AG20443 (cell line): ENCODE measurements around the gene SAMD7.

Experiments used
- DNase-seq: peaks from one replicate; pipeline ENCODE4 v3.0.0; 2012; ENCODE audit warnings: low spot score, mixed read lengths

The SAMD7 gene

DNA sequence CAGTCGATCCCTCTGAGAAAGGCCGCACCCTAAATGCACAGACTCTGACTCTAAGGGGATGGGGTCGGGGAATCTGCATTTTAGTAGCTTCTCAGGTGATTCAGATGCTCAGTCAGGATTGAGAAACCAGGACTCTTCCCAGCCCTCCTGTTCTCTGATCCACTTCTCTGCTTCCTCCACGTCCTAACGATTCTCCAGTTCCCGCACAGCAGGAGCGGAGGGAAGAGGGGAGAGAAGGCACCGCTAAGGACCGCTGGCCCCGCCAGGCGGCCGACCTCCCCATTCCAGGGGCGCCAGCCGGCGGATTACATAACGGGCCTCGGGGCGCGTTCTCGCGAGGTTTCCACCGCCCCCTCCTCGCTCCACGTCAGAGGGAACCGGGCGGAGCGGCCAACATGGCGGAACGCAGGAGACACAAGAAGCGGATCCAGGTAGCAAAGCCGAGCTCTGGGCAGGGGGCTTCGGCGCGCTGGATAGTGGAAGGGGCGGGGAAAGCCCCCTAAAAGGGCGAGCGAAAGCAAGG lies 55.1 kb downstream of the SAMD7 start, which contains the start of gene SEC62:
Gene SEC62 (plus strand): TSS at position 380 of the 523 bp plus-strand sequence. CDS start 16 bp downstream, at position 396.
- peak; percentile 97 for DNase-seq

DNA sequence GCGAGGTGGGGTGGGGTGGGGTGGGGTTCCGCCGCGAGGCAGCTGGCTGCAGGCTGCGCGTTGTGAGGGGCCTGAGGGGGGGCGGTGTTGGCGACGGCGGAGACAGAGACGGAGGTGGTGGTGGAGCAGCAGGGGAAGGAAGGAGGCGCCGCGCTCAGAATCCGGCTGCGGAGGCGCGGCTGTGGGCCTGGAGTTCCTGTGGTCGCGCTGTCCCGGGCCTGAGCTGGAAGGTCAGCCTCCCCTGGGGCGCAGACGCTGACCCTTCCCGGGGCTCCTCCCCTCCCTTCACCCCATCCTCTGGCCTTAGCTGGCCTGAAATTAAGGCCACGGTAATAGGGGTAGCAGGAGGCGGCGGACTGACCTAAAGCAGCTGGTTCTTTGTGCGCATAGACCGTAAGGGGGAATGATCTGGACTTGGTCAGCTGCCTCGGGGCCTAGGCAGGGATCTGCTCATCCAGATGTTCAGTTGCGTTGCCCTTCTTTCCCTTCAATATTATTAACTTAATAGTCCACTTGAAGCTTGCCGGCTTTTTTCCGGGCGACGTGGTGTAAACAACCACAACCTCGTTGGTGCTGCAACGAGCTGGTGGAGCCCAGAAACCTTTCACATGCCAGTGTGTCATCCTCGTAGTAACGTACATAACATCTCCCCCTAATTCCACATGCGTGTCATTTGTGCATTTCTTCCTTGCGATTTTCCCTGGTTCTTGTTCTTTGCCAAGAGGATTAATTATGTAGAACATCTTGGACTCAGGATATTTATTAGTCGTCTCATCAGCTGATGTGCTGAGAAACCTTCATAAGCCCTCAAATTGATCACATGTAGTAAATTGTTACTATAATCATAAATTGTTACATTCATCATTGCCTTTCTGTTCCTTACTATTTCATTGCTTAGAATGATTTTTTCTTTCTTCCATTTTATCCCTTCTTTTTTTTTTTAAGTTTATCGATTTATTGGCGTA lies 55.9 kb downstream of the SAMD7 start:
- peak; percentile 80 for DNase-seq

DNA sequence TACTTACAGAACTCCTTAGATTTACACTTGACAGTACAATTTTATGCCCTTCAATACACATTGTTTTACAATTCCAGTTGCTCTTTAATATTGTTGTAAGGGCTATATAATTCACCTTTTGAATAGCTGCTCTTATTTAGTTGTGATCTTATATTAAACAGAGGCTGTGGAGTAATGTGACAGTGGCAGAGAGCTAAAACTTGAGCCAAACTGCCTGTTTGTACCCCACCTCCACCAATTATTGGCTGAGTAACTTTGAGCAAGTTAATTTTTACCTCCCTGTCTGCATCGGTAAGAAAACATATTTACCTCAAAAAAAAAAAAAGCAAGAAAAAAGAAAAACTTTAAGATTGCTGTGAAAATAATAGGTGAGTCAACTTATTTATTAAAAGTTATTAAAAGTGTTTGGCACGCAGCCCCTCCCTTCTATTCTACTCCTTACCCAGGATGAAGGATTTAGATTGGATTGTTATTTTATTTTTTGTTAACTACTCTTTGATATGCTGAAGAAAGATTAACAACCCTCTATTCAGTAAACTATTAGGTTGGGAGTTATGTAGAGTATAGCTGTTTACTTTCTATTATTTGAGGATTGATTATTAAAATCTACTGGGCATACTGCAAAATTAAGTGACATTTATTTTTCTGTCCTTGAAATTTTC lies 57.0 kb downstream of the SAMD7 start:
- no peak for DNase-seq

DNA sequence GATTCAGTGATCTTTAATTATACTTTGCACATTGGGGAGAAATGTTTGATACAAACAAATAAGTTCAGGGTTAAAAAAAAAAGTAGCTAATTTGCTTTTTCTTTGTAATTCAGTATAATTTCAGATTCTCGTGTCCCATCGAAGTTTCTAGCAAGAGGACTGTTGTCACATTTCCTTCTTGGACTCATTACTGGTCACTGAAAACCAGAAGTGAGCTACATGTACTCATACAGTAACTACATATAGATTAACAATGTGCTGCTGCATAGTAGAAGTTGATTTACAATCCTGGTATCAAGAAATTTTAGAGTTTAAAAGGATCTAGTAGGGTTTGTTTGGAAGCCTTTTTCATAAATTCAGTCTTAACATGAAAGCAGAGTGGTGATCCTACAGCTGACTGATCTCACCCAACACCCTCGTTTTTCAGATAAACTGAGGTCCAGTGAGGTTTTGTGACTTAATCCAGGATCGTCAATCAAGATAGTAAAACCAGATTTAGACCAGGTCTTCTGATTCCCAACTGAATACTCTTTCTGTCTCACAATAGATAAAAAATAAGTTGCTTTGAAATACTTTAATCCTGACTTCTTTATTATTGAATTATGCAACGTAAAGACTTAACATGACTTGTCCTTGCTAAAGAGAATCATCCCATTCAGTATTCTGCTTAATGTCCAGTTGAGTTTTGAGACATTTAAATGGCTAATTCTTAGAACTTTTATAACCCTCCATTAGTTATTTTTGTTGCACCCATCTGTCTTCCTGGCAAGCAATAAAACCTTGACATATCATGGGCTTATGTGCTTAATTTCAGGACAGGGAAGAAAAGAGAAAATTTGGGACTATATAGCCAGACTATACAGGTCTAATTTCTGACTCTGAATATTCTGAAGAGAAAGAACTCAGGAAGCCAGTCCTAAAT lies 58.1 kb downstream of the SAMD7 start:
- DNase-seq = no peak

DNA sequence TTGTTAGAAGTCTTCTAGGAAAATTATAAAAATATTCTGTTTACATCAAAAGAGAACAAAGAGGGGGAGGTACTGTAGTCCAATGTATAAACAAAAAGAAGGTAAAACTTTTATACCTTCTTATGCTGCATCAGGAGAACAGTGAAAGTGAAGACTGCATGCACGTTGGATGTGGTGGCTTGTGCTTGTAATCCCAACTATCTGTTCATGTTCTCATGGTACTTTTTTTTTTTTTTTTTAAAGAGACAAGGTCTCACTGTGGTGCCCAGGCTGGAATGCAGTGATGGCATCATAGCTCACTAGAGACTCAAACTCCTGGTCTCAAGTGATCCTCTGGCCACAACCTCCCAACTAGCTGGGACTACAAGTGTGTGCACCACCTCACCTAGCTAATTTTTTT lies 59.5 kb downstream of the SAMD7 start:
- DNase-seq = no peak

DNA sequence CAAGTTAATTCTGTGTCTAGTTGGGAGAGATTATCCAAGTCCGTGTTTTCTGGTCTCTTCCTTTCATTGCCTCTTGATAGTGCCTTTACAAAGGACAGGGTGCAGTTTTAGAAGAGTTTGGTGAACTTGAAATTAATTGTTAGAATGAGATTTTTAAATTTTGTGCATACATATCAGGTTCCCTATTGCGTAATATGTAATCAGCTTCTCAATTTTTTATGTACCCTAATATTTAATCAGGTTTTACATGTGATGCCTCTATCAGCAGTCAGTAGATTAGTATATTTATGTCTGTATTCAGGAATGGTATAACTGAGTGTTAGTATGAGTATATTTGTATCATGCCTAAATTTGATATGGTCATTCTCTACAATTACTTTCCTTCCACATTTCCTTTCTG lies 60.1 kb downstream of the SAMD7 start:
- DNase-seq = no peak

DNA sequence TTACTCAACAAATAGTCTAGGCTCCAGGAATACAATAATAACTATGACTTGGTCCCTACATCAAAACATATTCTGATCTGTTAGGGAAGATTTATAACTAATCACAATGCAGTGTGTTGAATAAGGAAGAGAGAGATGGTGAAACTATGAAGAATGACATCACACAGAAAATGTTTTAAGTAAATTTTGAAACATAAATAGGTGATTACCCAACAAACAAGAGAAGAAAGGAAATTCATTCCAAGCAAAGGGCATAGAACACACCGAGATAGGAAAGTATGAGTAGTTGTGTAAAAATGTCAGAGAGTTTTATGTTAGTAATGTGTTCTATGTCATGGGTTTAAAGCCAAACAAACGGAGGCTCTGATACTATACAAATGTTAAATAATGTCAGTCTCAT lies 68.7 kb downstream of the SAMD7 start:
- no peak for DNase-seq

DNA sequence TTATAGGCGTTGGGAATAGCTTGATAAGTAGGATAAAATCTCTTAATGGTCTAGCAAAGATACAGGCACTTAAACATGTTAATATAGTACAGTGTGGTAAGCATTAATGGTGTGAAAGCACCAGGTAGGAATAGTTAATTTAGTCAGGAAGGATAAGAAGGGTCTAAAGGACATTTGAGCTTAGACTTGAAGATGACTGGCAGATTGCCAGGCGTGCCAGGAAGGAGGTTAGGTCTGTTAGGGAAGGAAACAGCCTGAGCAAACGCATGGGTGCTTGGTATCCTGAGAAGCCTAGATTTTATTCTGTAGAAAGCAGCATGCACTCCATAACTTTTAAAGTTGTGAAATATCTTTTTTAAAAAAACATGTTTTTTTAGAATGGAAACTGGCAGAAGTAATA lies 72.9 kb downstream of the SAMD7 start:
- no peak for DNase-seq
